K562 (cell line): ENCODE measurements around the gene WWP2. TPM values are rescaled to one million over a fixed set of nuclear protein-coding genes. Genes with fewer than 3 reads are reported as not detected.

Experiments used
- ATAC-seq: fragments of 200-7000 bp; cut with Tn5 transposase; 3 replicates; pipeline ENCODE4 v1.9.1; 2020; ENCODE audit warnings: moderate library complexity
- BruUV-seq: library from RNA; stranded (reverse); fragments of 400-500 nt; replicated peaks from 2 replicates; lab custom pipeline; 2021; lab: Mats Ljungman, UMichigan
- CTCF ChIA-PET: fragments of 300-600 bp; formaldehyde crosslinking; extraction: SDS; loops from one replicate; lab custom pipeline; 2021; ENCODE audit warnings: low intra/inter-chr PET ratio; lab: Yijun Ruan, JAX
- POLR2A ChIA-PET: fragments of 300-600, 350-650 bp; sonication (Branson Sonifier 250); formaldehyde crosslinking; extraction: SDS; loops from one replicate; lab custom pipeline; 2021; ENCODE audit warnings: antibody characterized with exemption, inconsistent platforms; lab: Yijun Ruan, JAX
- DNase-seq, 4 experiments: peaks; one replicate each; pipeline versions ENCODE4 v3.0.0 to v3.0.0-alpha.2; 2011 to 2018; ENCODE audit warnings: low spot score in 3 of 4, mixed read lengths in 3 of 4; ENCODE audit errors: extremely low read depth in 1 of 4
- FAIRE-seq: peaks from 2 replicates; lab custom pipeline; 2011; peaks lifted over from hg19 to GRCh38; lab: Jason Lieb, UNC
- H2AFZ ChIP-seq: 2 replicates; pipeline ENCODE4 v1.6.0; 2011; ENCODE audit warnings: low read depth, low read length, control low read depth, inconsistent platforms
- H3K27ac ChIP-seq: fragments of 200-600 bp; 3 replicates; pipeline ENCODE4 v1.8.0; 2011; ENCODE audit warnings: low read depth, mild to moderate bottlenecking, control low read depth, inconsistent platforms, low read length, moderate library complexity, mixed read lengths; ENCODE audit errors: extremely low read depth
- H3K27me3 ChIP-seq, 2 experiments: fragments of 300-600 bp in 1 of 2; 2 replicates in 1 of 2; 3 replicates in 1 of 2; pipeline versions ENCODE4 v1.6.0 to v1.8.0; 2011; ENCODE audit warnings: inconsistent platforms in 2 of 2, low read length in 2 of 2, mild to moderate bottlenecking in 1 of 2, mixed read lengths in 1 of 2, moderate library complexity in 1 of 2; ENCODE audit not compliant: control insufficient read depth in 2 of 2, insufficient read depth in 2 of 2
- H3K36me3 ChIP-seq: fragments of 300-600 bp; 3 replicates; pipeline ENCODE4 v1.8.0; 2011; ENCODE audit warnings: mild to moderate bottlenecking, low read length, inconsistent platforms; ENCODE audit not compliant: control insufficient read depth, insufficient read depth
- H3K4me1 ChIP-seq, 2 experiments: fragments of 200-600 bp in 1 of 2; replicated peaks in 1 of 2; 2 replicates in 1 of 2; 3 replicates in 1 of 2; pipeline versions ENCODE4 v1.5.1 to v1.8.0; 2011; ENCODE audit warnings: inconsistent platforms in 2 of 2, low read length in 2 of 2, mild to moderate bottlenecking in 1 of 2, mixed read lengths in 1 of 2, moderate library complexity in 1 of 2; ENCODE audit not compliant: control insufficient read depth in 2 of 2, insufficient read depth in 2 of 2
- H3K4me2 ChIP-seq: 2 replicates; pipeline ENCODE4 v1.6.1; 2011; ENCODE audit warnings: low read length, control low read depth, inconsistent platforms, mixed read lengths; ENCODE audit not compliant: insufficient read depth
- H3K4me3 ChIP-seq: fragments of 200-600 bp; sonication (generic), shearing (Covaris generic); 2 replicates; pipeline ENCODE4 v1.5.1; 2016; ENCODE audit warnings: control low read depth, inconsistent platforms
- H3K79me2 ChIP-seq: fragments of 200-600 bp; 3 replicates; pipeline ENCODE4 v1.8.0; 2011; ENCODE audit warnings: low read length, inconsistent platforms; ENCODE audit not compliant: control insufficient read depth, insufficient read depth
- H3K9ac ChIP-seq, 2 experiments: 2 replicates each; pipeline versions ENCODE4 v1.6.0 to v1.6.1; 2011; ENCODE audit warnings: low read depth in 2 of 2, low read length in 2 of 2, control low read depth in 1 of 2, inconsistent platforms in 1 of 2, mild to moderate bottlenecking in 1 of 2, mixed read lengths in 1 of 2; ENCODE audit not compliant: insufficient read depth in 1 of 2
- H3K9me1 ChIP-seq: one replicate; pipeline ENCODE4 v1.6.0; 2011; ENCODE audit warnings: inconsistent platforms, mild to moderate bottlenecking, low read length, moderate library complexity; ENCODE audit not compliant: control insufficient read depth, insufficient read depth
- H3K9me3 ChIP-seq: replicated peaks from 2 replicates; pipeline ENCODE4 v1.5.1; 2011; ENCODE audit warnings: low read depth, low read length, inconsistent platforms; ENCODE audit not compliant: control insufficient read depth, insufficient read depth
- H4K20me1 ChIP-seq: replicated peaks from 2 replicates; pipeline ENCODE4 v1.6.1; 2011; ENCODE audit warnings: low read length, inconsistent platforms, mixed read lengths; ENCODE audit not compliant: control insufficient read depth, insufficient read depth
- GABPB1 ChIP-seq: sonication (generic); formaldehyde crosslinking; IDR thresholded peaks from 2 replicates; pipeline ENCODE4 v1.8.0; 2022; ENCODE audit warnings: mild to moderate bottlenecking, missing genetic modification reagents
- NKRF ChIP-seq: fragments of 450-650 bp; IDR thresholded peaks from 2 replicates; pipeline ENCODE4 v1.6.1; 2016; ENCODE audit warnings: borderline replicate concordance
- SREBF1 ChIP-seq: fragments of 150-350 bp; IDR thresholded peaks from 2 replicates; pipeline ENCODE4 v1.6.1; 2014; ENCODE audit warnings: antibody characterized with exemption, low read depth, low read length, borderline replicate concordance
- ZNF324 ChIP-seq: fragments of 250-450 bp; sonication (Bioruptor Pico); IDR thresholded peaks from 2 replicates; pipeline ENCODE4 v1.4.0; 2020; ENCODE audit warnings: mild to moderate bottlenecking
- WGBS: fragments of 100-300 bp; shearing (Covaris generic); methylation state at CpG from one replicate; pipeline ENCODE4 v1.1.6; 2016; ENCODE audit warnings: low coverage, mixed read lengths; ENCODE audit not compliant: insufficient coverage; ENCODE audit errors: missing lambda C conversion rate; 5-methylcytosine and 5-hydroxymethylcytosine counted together
- in situ Hi-C: fragments of 300-500 bp; cut with MboI; formaldehyde crosslinking; loops from 4 replicates; pipeline ENCODE4 v1.15.0; 2018; ENCODE audit warnings: inconsistent platforms, mixed read lengths
- intact Hi-C: fragments of 100-400 bp; cut with micrococcal nuclease; formaldehyde crosslinking; loops from 2 replicates; pipeline ENCODE4 v1.14.2; 2022
- polyA plus RNA-seq, 8 experiments: library from polyadenylated mRNA; depleted of rRNA in 4 of 8; stranded (reverse) in 5 of 8; unstranded in 3 of 8; fragments of >200 nt; fragmentation: Nextera tagmentation in 2 of 8; fragmentation: Illumina TruSeq in 1 of 8; extraction: Ambion mirVana in 2 of 8; extraction: Trizol in 1 of 8; gene quantifications; 2 replicates each; pipeline versions ENCODE4 v1.2.1 to v1.2.3, GENCODE V29; 2011 to 2014; ENCODE audit warnings: inconsistent platforms in 1 of 8, missing spikeins in 1 of 8
- total RNA-seq, 7 experiments: library from RNA; depleted of rRNA in 6 of 7; stranded (reverse); fragments of >200 nt in 6 of 7; fragmentation: Illumina TruSeq in 2 of 7; extraction: Trizol in 2 of 7; gene quantifications; 2 replicates each; pipeline versions ENCODE4 v1.2.1 to v1.2.3, GENCODE V29; 2011 to 2021; ENCODE audit warnings: low replicate concordance in 1 of 7

WWP2 gene
- total and polyA plus RNA-seq, 9 of the 15 experiments (the other 6 are each of a cell fraction or from before 2014, with no cell fraction given) = 1.9 to 34.4 (median 14.6) TPM

GRCh38 chr16:69917739-69918138, 155.6 kb downstream of the WWP2 start:
- BruUV-seq = no TSS peak
- H3K9me3 ChIP-seq = no peaks in the 10 kb centered on the region
- no peak overlapping the region for H3K4me2 ChIP-seq
- no peaks in the 10 kb centered on the region for H4K20me1 ChIP-seq
- H3K27ac ChIP-seq = no peak overlapping the region
- no peak overlapping the region for H3K9ac ChIP-seq
- no peaks in the 10 kb centered on the region for H3K36me3 ChIP-seq
- ATAC-seq = no peak
- H3K27me3 ChIP-seq = no peaks in the 10 kb centered on the region
- WGBS = 82% methylated on average over 18 of the region's 20 CpGs
- no peaks in the 10 kb centered on the region for H3K4me1 ChIP-seq
- no peak for FAIRE-seq
- ChIA-PET POLR2A (interaction anchor here (0.6 to 1.4 kb wide), 3 partner anchors 13 to 605 kb away, joined by 3 to 5 read pairs (median 4); no protein-coding TSS in a partner anchor), CTCF (no interaction called here)
- no peak for DNase-seq
- no peaks in the 10 kb centered on the region for H3K79me2 ChIP-seq
- intact Hi-C loops = no loop called here
- in situ Hi-C loops = no loop called here
- no peak for TF ChIP-seq SREBF1
- no peak for TF ChIP-seq GABPB1 (CRISPR knock-in tag)
- no peak for TF ChIP-seq NKRF
- no peak for TF ChIP-seq ZNF324 (CRISPR knock-in tag)
- no peaks in the 10 kb centered on the region for H3K9me1 ChIP-seq
- no peak overlapping the region for H2AFZ ChIP-seq
- H3K4me3 ChIP-seq = no peak overlapping the region
